IMR-90 (cell line): Measurements from ENCODE around the gene ITGA5. TPM values are rescaled to one million over a fixed set of nuclear protein-coding genes. Genes with fewer than 3 reads are reported as not detected.

Experiments
- ATAC-seq: fragments of 200-7000 bp; cut with Tn5 transposase; 2 replicates; pipeline ENCODE4 v1.9.1; 2020; ENCODE audit warnings: low read depth, mild to moderate bottlenecking, moderate library complexity
- BruUV-seq: library from RNA; stranded (reverse); fragments of 400-500 nt; replicated peaks from 2 replicates; lab custom pipeline; 2021; lab: Mats Ljungman, UMichigan
- CTCF ChIA-PET: fragments of 300-600 bp; formaldehyde crosslinking; extraction: SDS; loops from one replicate; lab custom pipeline; 2021; ENCODE audit warnings: antibody characterized with exemption; lab: Yijun Ruan, JAX
- POLR2A ChIA-PET: fragments of 300-600 bp; sonication (Branson Sonifier 250); formaldehyde crosslinking; loops from one replicate; lab custom pipeline; 2022; ENCODE audit warnings: antibody characterized with exemption; ENCODE audit not compliant: unreplicated experiment; lab: Charles Lee
- DNase-seq: peaks from one replicate; pipeline ENCODE4 v3.0.0; 2013
- H2AFZ ChIP-seq: replicated peaks from 2 replicates; pipeline ENCODE3; 2013; ENCODE audit warnings: low read length, mild to moderate bottlenecking; ENCODE audit not compliant: poor library complexity
- H2AK5ac ChIP-seq: 2 replicates; pipeline ENCODE4 v1.6.1; 2013; ENCODE audit warnings: low read depth, low read length, inconsistent platforms
- H2AK9ac ChIP-seq: replicated peaks from 2 replicates; pipeline ENCODE3; 2013; ENCODE audit warnings: mild to moderate bottlenecking, low read depth, low read length, moderate library complexity; ENCODE audit not compliant: poor library complexity
- H2BK120ac ChIP-seq: 2 replicates; pipeline ENCODE4 v1.6.1; 2013; ENCODE audit warnings: low read depth, low read length, inconsistent platforms
- H2BK15ac ChIP-seq: 3 replicates; pipeline ENCODE4 v1.6.1; 2013; ENCODE audit warnings: low read depth, low read length, inconsistent platforms
- H2BK20ac ChIP-seq: 2 replicates; pipeline ENCODE4 v1.6.1; 2013; ENCODE audit warnings: low read depth, mild to moderate bottlenecking, inconsistent platforms, low read length, moderate library complexity
- H2BK5ac ChIP-seq: 2 replicates; pipeline ENCODE4 v1.6.1; 2013; ENCODE audit warnings: mild to moderate bottlenecking, low read depth, low read length, inconsistent platforms; ENCODE audit not compliant: poor library complexity, severe bottlenecking
- H3K14ac ChIP-seq: replicated peaks from 2 replicates; pipeline ENCODE4 v1.6.1; 2013; ENCODE audit warnings: low read depth, low read length, inconsistent platforms
- H3K18ac ChIP-seq: 2 replicates; pipeline ENCODE4 v1.6.1; 2013; ENCODE audit warnings: low read depth, low read length, control low read depth
- H3K23ac ChIP-seq: 2 replicates; pipeline ENCODE4 v1.6.1; 2013; ENCODE audit warnings: low read depth, low read length, inconsistent platforms
- H3K27ac ChIP-seq: 2 replicates; pipeline ENCODE4 v1.5.1; 2013; ENCODE audit warnings: mild to moderate bottlenecking, control low read depth, low read length; ENCODE audit not compliant: insufficient read depth
- H3K27me3 ChIP-seq: 2 replicates; pipeline ENCODE4 v1.6.1; 2013; ENCODE audit warnings: low read length; ENCODE audit not compliant: control insufficient read depth, insufficient read depth
- H3K36me3 ChIP-seq: 2 replicates; pipeline ENCODE4 v1.6.1; 2013; ENCODE audit warnings: low read length, mixed read lengths; ENCODE audit not compliant: control insufficient read depth, insufficient read depth
- H3K4ac ChIP-seq: 2 replicates; pipeline ENCODE4 v1.6.1; 2013; ENCODE audit warnings: low read depth, low read length, inconsistent platforms
- H3K4me1 ChIP-seq: 2 replicates; pipeline ENCODE4 v1.6.1; 2013; ENCODE audit warnings: low read length, mixed read lengths; ENCODE audit not compliant: control insufficient read depth, insufficient read depth
- H3K4me2 ChIP-seq: 2 replicates; pipeline ENCODE4 v1.6.1; 2013; ENCODE audit warnings: low read depth, mild to moderate bottlenecking, control low read depth, low read length, moderate library complexity
- H3K4me3 ChIP-seq: 2 replicates; pipeline ENCODE4 v1.5.1; 2013; ENCODE audit warnings: low read depth, mild to moderate bottlenecking, control low read depth, low read length, moderate library complexity; ENCODE audit not compliant: insufficient read depth
- H3K56ac ChIP-seq: 2 replicates; pipeline ENCODE4 v1.6.1; 2013; ENCODE audit warnings: low read length, inconsistent platforms; ENCODE audit not compliant: insufficient read depth; ENCODE audit errors: extremely low read depth
- H3K79me1 ChIP-seq, 2 experiments: 2 replicates each; pipeline ENCODE4 v1.6.1; 2013; ENCODE audit warnings: low read length in 2 of 2, inconsistent platforms in 1 of 2, low read depth in 1 of 2
- H3K9ac ChIP-seq: 2 replicates; pipeline ENCODE4 v1.6.1; 2013; ENCODE audit warnings: low read depth, low read length, control low read depth
- H3K9me1 ChIP-seq: 2 replicates; pipeline ENCODE4 v1.6.1; 2013; ENCODE audit warnings: low read length, inconsistent platforms; ENCODE audit not compliant: insufficient read depth
- H3K9me3 ChIP-seq: 2 replicates; pipeline ENCODE4 v1.6.1; 2013; ENCODE audit warnings: low read length; ENCODE audit not compliant: control insufficient read depth, insufficient read depth
- H4K20me1 ChIP-seq: 2 replicates; pipeline ENCODE4 v1.6.1; 2013; ENCODE audit warnings: low read length, inconsistent platforms; ENCODE audit not compliant: insufficient read depth
- H4K5ac ChIP-seq: 2 replicates; pipeline ENCODE4 v1.6.1; 2013; ENCODE audit warnings: mild to moderate bottlenecking, low read depth, low read length, control low read depth
- H4K8ac ChIP-seq, 2 experiments: 2 replicates each; pipeline ENCODE4 v1.6.1; 2013; ENCODE audit warnings: low read depth in 2 of 2, low read length in 2 of 2, control low read depth in 1 of 2, inconsistent platforms in 1 of 2
- H4K91ac ChIP-seq: 2 replicates; pipeline ENCODE4 v1.6.1; 2013; ENCODE audit warnings: low read depth, low read length, inconsistent platforms; ENCODE audit not compliant: insufficient read depth
- CEBPB ChIP-seq: IDR thresholded peaks from 2 replicates; pipeline ENCODE4 v1.6.1; 2012; ENCODE audit warnings: low read depth, low read length, improper control_type of control experiment
- CHD1 ChIP-seq: IDR thresholded peaks from 2 replicates; pipeline ENCODE4 v1.6.1; 2012; ENCODE audit warnings: low read depth, low read length, improper control_type of control experiment
- CTCF ChIP-seq: conservative IDR thresholded peaks from 2 replicates; pipeline ENCODE4 v1.5.1; 2012; ENCODE audit warnings: mild to moderate bottlenecking, low read depth, low read length, improper control_type of control experiment
- ELK1 ChIP-seq: fragments of 150-350 bp; IDR thresholded peaks from 2 replicates; pipeline ENCODE4 v1.6.1; 2016; ENCODE audit warnings: low read depth, mild to moderate bottlenecking, low read length, moderate library complexity, borderline replicate concordance
- FOS ChIP-seq: fragments of 150-350 bp; IDR thresholded peaks from 2 replicates; pipeline ENCODE4 v1.6.1; 2016; ENCODE audit warnings: low read depth, low read length
- MAFK ChIP-seq: IDR thresholded peaks from 2 replicates; pipeline ENCODE4 v1.6.1; 2012; ENCODE audit warnings: low read depth, low read length, improper control_type of control experiment
- MAZ ChIP-seq: IDR thresholded peaks from 2 replicates; pipeline ENCODE4 v1.6.1; 2012; ENCODE audit warnings: low read depth, mild to moderate bottlenecking, low read length, improper control_type of control experiment, moderate library complexity, borderline replicate concordance
- MXI1 ChIP-seq: IDR thresholded peaks from 2 replicates; pipeline ENCODE4 v1.6.1; 2012; ENCODE audit warnings: low read depth, mild to moderate bottlenecking, low read length, moderate library complexity, borderline replicate concordance
- NFE2L2 ChIP-seq: fragments of 150-350 bp; IDR thresholded peaks from 2 replicates; pipeline ENCODE4 v1.6.1; 2016; ENCODE audit warnings: low read depth, mild to moderate bottlenecking, low read length
- POLR2A ChIP-seq: IDR thresholded peaks from 2 replicates; pipeline ENCODE4 v1.6.1; 2012; ENCODE audit warnings: mild to moderate bottlenecking, low read depth, low read length
- RAD21 ChIP-seq: IDR thresholded peaks from 2 replicates; pipeline ENCODE4 v1.6.1; 2012; ENCODE audit warnings: low read length, improper control_type of control experiment
- RCOR1 ChIP-seq: IDR thresholded peaks from 2 replicates; pipeline ENCODE4 v1.6.1; 2012; ENCODE audit warnings: mild to moderate bottlenecking, low read length, improper control_type of control experiment; ENCODE audit not compliant: insufficient replicate concordance
- RFX5 ChIP-seq: IDR thresholded peaks from 2 replicates; pipeline ENCODE4 v1.8.0; 2012; ENCODE audit warnings: low read depth, mild to moderate bottlenecking, low read length, moderate library complexity
- SMC3 ChIP-seq: fragments of 150-350 bp; IDR thresholded peaks from 2 replicates; pipeline ENCODE4 v1.6.1; 2016; ENCODE audit warnings: low read depth, mild to moderate bottlenecking, antibody characterized with exemption, low read length, moderate library complexity
- USF2 ChIP-seq: fragments of 150-350 bp; IDR thresholded peaks from 2 replicates; pipeline ENCODE4 v1.6.1; 2017; ENCODE audit warnings: mild to moderate bottlenecking, antibody characterized with exemption, low read length, low read depth
- dilution Hi-C: fragments of 300-500 bp; cut with HindIII; formaldehyde crosslinking; loops from one replicate; pipeline ENCODE4 v1.14.3; 2018; ENCODE audit warnings: low sequenced_read_pairs; ENCODE audit not compliant: unreplicated experiment
- in situ Hi-C: fragments of 300-500 bp; cut with MboI; formaldehyde crosslinking; loops from 3 replicates; pipeline ENCODE4 v1.14.3; 2019; ENCODE audit warnings: low sequenced_read_pairs, inconsistent platforms, mixed read lengths
- intact Hi-C: fragments of 100-400 bp; cut with micrococcal nuclease; formaldehyde crosslinking; loops from 2 replicates; pipeline ENCODE4 v1.10.0; 2022
- polyA plus RNA-seq, 3 experiments: library from polyadenylated mRNA; depleted of rRNA; stranded (reverse); fragments of >200 nt; gene quantifications; 2 replicates each; pipeline ENCODE4 v1.2.3, GENCODE V29; 2012; ENCODE audit warnings: low replicate concordance in 1 of 3
- total RNA-seq: library from RNA; depleted of rRNA; stranded (reverse); fragments of >200 nt; gene quantifications from 2 replicates; pipeline ENCODE4 v1.2.3, GENCODE V29; 2012

ITGA5 gene
- total and polyA plus RNA-seq, 2 of the 4 experiments (the other 2 are of a cell fraction): 159 to 259 TPM

- POLR2A ChIA-PET: no interaction called here
- no peak overlapping the region for H3K9ac ChIP-seq
Measured at GRCh38 chr12:54444206-54444605, 25.1 kb upstream of the ITGA5 start.

More at GRCh38 chr12:54444206-54444605, 25.1 kb upstream of the ITGA5 start:
- no peak overlapping the region for H3K56ac ChIP-seq
- H2AK5ac ChIP-seq: no peak overlapping the region
- no peak overlapping the region for H2BK5ac ChIP-seq
- in situ Hi-C loops: loop anchor here (5.0 kb wide), 1 partner anchor 47 kb away; no protein-coding TSS in a partner anchor
- no peaks in the 10 kb centered on the region for H3K79me1 ChIP-seq
- no peak overlapping the region for H3K14ac ChIP-seq
- no peak overlapping the region for H3K4ac ChIP-seq
- H3K4me2 ChIP-seq: no peak overlapping the region
- no peak overlapping the region for H3K23ac ChIP-seq
- no peak for TF ChIP-seq MAZ
- no peak for TF ChIP-seq RAD21
- no peak for TF ChIP-seq RCOR1
- no peak for TF ChIP-seq ELK1
- no peak for TF ChIP-seq POLR2A
- TF ChIP-seq NFE2L2: no peak
- no peak for TF ChIP-seq CTCF
- no peak for TF ChIP-seq USF2
- no peak for TF ChIP-seq SMC3
- no peak for TF ChIP-seq MXI1
- no peak for TF ChIP-seq CHD1
- no peak for TF ChIP-seq MAFK
- TF ChIP-seq RFX5: no peak
- no peak for TF ChIP-seq CEBPB
- no peak for TF ChIP-seq FOS
- intact Hi-C loops: no loop called here
- peaks cover 29% of the 10 kb centered on the region for H3K27me3 ChIP-seq
- H3K27ac ChIP-seq: no peak overlapping the region
- no peak overlapping the region for H2BK15ac ChIP-seq
- ATAC-seq (no peak), DNase-seq (no peak)
- no peaks in the 10 kb centered on the region for H4K20me1 ChIP-seq
- no peak overlapping the region for H4K8ac ChIP-seq
- no peaks in the 10 kb centered on the region for H3K9me3 ChIP-seq
- H3K36me3 ChIP-seq: no peaks in the 10 kb centered on the region
- CTCF ChIA-PET: interaction anchor here (0.8 to 8.1 kb wide), 4 partner anchors 33 to 74 kb away, joined by 4 to 77 read pairs (median 4); no protein-coding TSS in a partner anchor
- no peak overlapping the region for H2AK9ac ChIP-seq
- dilution Hi-C loops: no loop called here
- no peak overlapping the region for H2BK20ac ChIP-seq
- no TSS peak for BruUV-seq
- H4K5ac ChIP-seq: no peak overlapping the region
- no peak overlapping the region for H3K18ac ChIP-seq
- no peak overlapping the region for H2AFZ ChIP-seq
- no peak overlapping the region for H3K4me3 ChIP-seq
- peaks cover 3% of the 10 kb centered on the region for H3K4me1 ChIP-seq
- H4K91ac ChIP-seq: no peak overlapping the region
- no peaks in the 10 kb centered on the region for H3K9me1 ChIP-seq
- no peak overlapping the region for H2BK120ac ChIP-seq
